ENCODE measurements around the gene PSMB7. TPM values are rescaled to one million over a fixed set of nuclear protein-coding genes. Genes with fewer than 3 reads are reported as not detected.

The PSMB7 gene
- total RNA-seq, 4 donors from 2014 or later, result 67.6 to 110 (median 90.8) TPM

DNA sequence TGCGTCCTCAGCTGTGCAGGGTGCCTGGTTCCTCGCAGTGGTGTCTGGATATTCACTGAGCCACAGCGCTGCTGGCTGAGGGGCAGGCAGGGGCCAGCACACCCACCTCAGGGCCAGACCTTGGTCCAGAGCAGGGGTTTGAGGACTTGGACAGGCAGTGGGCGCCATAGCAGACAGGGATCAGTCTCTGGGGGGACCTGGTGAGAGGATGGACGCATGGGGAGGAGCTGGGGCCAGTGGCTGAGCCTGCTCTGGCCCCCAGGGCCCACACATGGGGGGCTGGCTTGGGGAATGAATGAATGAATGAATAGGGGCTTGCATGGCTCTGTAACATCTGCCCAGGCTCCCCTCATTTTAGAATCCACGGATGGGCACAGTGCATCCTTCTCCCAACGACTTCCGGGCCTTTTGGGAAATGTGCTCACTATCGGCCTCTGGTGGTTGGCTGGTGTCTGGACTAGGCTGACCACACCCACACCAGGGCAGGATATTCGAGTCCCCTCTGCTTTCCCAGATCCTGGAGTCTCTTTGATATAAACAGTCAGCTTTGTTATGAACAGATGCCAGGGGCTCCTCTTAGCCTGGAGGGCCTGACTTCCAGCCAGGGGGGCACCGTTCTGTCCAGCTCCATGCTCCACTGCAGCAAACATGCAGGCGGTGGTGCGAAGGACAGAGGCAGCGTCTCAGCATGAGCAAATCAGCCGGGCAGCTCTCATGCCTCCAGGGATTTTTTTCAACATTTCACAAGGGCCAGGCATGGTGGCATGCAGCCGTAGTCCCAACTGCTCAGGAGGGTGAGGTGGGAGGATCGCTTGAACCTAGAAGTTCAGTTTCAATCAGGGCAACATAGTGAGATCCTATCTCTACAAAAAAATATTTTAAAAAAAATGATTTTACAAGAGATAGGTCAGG lies 94.9 kb downstream of the PSMB7 start:
- TF ChIP-seq, protein P1, sequence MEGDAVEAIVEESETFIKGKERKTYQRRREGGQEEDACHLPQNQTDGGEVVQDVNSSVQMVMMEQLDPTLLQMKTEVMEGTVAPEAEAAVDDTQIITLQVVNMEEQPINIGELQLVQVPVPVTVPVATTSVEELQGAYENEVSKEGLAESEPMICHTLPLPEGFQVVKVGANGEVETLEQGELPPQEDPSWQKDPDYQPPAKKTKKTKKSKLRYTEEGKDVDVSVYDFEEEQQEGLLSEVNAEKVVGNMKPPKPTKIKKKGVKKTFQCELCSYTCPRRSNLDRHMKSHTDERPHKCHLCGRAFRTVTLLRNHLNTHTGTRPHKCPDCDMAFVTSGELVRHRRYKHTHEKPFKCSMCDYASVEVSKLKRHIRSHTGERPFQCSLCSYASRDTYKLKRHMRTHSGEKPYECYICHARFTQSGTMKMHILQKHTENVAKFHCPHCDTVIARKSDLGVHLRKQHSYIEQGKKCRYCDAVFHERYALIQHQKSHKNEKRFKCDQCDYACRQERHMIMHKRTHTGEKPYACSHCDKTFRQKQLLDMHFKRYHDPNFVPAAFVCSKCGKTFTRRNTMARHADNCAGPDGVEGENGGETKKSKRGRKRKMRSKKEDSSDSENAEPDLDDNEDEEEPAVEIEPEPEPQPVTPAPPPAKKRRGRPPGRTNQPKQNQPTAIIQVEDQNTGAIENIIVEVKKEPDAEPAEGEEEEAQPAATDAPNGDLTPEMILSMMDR (IDR thresholded peaks at IDR 0.05), result peak; percentile 50 to 86 (median 80)
- no peak for TF ChIP-seq POLR2A (IDR thresholded peaks at IDR 0.05)
- H3K27ac ChIP-seq, result no peak overlapping the region
- peak; percentile 60 to 85 (median 80) for DNase-seq
- no peak overlapping the region for H3K4me3 ChIP-seq
- peaks cover 0 to 6% (median 1%) of the 10 kb centered on the region in 4 donors for H3K4me1 ChIP-seq
- no peaks in the 10 kb centered on the region for H3K27me3 ChIP-seq
- peaks cover 0 to 50% (median 0%) of the 10 kb centered on the region in 3 donors for H3K36me3 ChIP-seq
- H3K9me3 ChIP-seq, result no peaks in the 10 kb centered on the region

DNA sequence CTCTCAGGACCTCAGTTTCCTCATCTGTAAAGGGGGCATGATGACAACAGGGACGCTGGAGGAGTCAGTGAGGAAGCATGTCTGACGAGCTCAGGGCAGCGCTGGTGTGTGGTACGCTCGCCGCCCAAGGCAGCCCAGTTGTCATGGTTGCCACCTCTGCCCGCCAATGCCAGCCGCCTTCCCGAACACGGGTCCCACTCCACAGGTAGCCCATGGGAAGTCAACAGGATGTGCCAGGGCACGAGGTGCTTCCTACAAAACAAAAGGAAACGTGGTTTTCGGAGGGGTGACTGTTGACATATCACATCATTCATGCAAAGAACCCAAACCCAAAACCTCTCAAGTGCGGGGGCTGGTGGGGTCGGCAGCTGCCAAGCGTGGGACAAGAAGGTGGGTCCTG lies 99.4 kb downstream of the PSMB7 start:
- TF ChIP-seq POLR2A (IDR thresholded peaks at IDR 0.05), result no peak
- TF ChIP-seq, protein P1 (IDR thresholded peaks at IDR 0.05), result no peak
- Histone ChIP-seq H3K9me3 (no peaks in the 10 kb centered on the region), H3K4me3 (no peak overlapping the region), H3K36me3 (peaks cover 0 to 60% (median 0%) of the 10 kb centered on the region in 3 donors), H3K27me3 (no peaks in the 10 kb centered on the region), H3K27ac (no peak overlapping the region), H3K4me1 (peaks cover 0 to 6% (median 1%) of the 10 kb centered on the region in 4 donors)
- DNase-seq, result no peak

DNA sequence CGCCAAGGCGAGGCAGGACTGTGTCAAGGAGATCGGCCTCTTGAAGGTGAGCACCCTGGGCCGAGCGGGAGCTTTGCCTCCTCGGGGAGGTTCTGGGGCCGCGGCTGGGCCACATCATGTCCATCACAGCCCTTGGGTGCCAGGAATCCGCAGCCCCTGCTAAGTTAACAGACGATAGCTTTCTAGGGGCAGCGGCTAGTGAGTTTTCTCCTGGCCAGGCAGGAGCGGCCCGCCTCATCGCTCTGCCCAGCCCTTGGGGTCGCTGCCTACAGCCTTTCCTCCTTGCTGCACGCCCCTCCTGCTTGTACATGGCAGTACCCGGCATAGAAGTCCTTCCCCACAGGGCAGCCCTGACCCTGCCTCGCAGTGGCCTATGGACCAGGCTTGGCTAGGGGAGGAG lies 101.3 kb downstream of the PSMB7 start:
- Histone ChIP-seq H3K36me3 (peaks cover 0 to 72% (median 0%) of the 10 kb centered on the region in 3 donors), H3K27ac (no peak overlapping the region), H3K27me3 (no peaks in the 10 kb centered on the region), H3K4me3 (no peak overlapping the region), H3K4me1 (no peaks in the 10 kb centered on the region), H3K9me3 (no peaks in the 10 kb centered on the region)
- DNase-seq, result no peak
- TF ChIP-seq POLR2A (IDR thresholded peaks at IDR 0.05), result no peak
- TF ChIP-seq, protein P1 (IDR thresholded peaks at IDR 0.05), result no peak

DNA sequence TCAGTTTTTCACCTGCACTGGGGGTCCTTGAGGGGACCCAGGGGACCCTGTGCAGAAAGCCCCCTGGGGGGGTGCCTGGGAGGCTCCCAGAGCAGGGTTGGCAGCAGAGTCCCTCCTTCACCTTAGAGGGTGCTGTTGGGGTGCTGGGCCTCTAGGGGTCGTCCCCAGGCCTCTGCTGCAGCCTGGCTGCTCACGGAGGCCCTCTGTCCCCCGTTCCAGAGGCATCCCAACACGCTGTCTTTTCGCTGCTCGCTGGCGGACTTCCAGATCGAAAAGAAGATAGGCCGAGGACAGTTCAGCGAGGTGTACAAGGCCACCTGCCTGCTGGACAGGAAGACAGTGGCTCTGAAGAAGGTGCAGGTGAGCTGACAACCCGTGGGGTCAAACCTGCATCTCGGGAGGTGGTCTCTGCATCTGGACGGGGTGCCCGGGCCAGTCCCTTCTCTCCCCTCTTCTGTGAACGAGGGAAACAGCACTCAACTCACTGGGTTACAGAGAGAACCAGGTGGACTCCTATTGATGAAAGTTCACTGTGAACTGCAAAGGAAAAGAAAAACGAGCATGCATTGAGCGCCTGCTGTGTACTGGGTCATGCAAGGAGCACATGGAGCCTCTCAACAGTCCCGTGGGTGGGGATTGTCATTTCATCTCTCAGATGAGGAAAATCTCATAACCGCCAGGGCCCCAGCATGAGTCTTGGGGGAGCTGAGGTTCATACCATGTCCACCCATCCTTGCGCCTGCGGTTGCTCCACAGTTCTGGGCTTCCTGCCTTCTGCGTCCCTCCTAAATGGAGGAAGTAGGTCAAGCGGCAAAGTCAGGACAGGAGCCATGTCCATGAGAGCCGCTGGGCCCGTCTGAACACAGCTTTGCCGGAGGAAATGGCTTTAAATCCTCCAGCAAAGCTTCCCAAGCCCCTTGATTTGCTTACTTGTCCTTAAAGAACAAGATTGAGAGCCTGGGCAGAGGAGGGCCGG lies 102.7 kb downstream of the PSMB7 start:
- Histone ChIP-seq H3K9me3 (no peaks in the 10 kb centered on the region), H3K36me3 (peaks cover 0 to 78% (median 0%) of the 10 kb centered on the region in 3 donors), H3K4me3 (no peak overlapping the region), H3K4me1 (no peaks in the 10 kb centered on the region), H3K27ac (no peak overlapping the region), H3K27me3 (no peaks in the 10 kb centered on the region)
- TF ChIP-seq, protein P1 (IDR thresholded peaks at IDR 0.05), result no peak
- TF ChIP-seq POLR2A (IDR thresholded peaks at IDR 0.05), result no peak
- no peak for DNase-seq

DNA sequence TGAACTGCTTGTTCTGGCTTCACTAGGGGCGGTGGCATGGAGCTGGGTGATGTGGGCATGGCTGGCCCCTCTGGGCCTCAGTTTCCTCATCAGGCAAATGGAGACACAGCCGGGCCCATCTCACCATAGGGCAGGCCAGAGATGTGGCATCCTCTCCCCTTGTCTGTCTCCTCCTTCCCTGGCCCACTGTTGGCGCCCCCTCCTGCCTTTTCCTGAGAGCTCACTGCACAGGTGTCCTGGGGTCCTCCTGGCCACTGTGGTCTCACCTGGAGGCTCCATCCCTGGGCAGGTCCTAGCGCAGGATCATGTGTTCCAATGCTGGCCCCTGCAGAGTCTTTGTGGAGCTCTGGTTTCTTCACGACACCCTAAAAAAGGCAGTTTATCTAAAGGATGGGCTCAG lies 104.0 kb downstream of the PSMB7 start:
- no peak for DNase-seq
- Histone ChIP-seq H3K36me3 (peaks cover 0 to 74% (median 0%) of the 10 kb centered on the region in 3 donors), H3K27ac (no peak overlapping the region), H3K4me3 (no peak overlapping the region), H3K4me1 (no peaks in the 10 kb centered on the region), H3K27me3 (no peaks in the 10 kb centered on the region), H3K9me3 (no peaks in the 10 kb centered on the region)
- no peak for TF ChIP-seq POLR2A (IDR thresholded peaks at IDR 0.05)
- TF ChIP-seq, protein P1 (IDR thresholded peaks at IDR 0.05), result no peak
